HEK293 (cell line): ENCODE results near the gene SULT4A1.
"Not testable (repeated sequence)": the region's sequence is repeated elsewhere in the genome, so short reads cannot be mapped to it uniquely, and the experiment has no call there.

Experiments used
- CTCF ChIA-PET: fragments of 350-600 bp; formaldehyde crosslinking; extraction: SDS; loops from one replicate; lab custom pipeline; 2021; ENCODE audit warnings: antibody characterized with exemption; lab: Yijun Ruan, JAX
- POLR2A ChIA-PET: fragments of 300-600 bp; formaldehyde crosslinking; extraction: SDS; loops from one replicate; lab custom pipeline; 2020; ENCODE audit warnings: antibody characterized with exemption, inconsistent platforms; lab: Yijun Ruan, JAX
- H3K27ac ChIP-seq: fragments of 200-500 bp; sonication (Bioruptor generic); 2 replicates; pipeline ENCODE4 v1.5.1; 2014; ENCODE audit warnings: low read depth, low read length, control low read depth, inconsistent platforms; ENCODE audit errors: extremely low read depth
- H3K36me3 ChIP-seq, 2 experiments: fragments of 200-500 bp in 1 of 2; sonication (Bioruptor generic) in 1 of 2; 1 replicate in 1 of 2; 2 replicates in 1 of 2; pipeline ENCODE4 v1.5.1; 2014 to 2017; ENCODE audit warnings: inconsistent platforms in 2 of 2, low read length in 2 of 2; ENCODE audit not compliant: control insufficient read depth in 2 of 2, insufficient read depth in 1 of 2
- H3K4me1 ChIP-seq: fragments of 200-500 bp; sonication (Bioruptor generic); 2 replicates; pipeline ENCODE4 v1.5.1; 2014; ENCODE audit warnings: mild to moderate bottlenecking, low read length, inconsistent platforms; ENCODE audit not compliant: control insufficient read depth, insufficient read depth
- H3K4me3 ChIP-seq: 2 replicates; pipeline ENCODE4 v1.5.1; 2011; ENCODE audit warnings: low read depth, mild to moderate bottlenecking, control low read depth, low read length, moderate library complexity
- H3K9me3 ChIP-seq: fragments of 200-500 bp; sonication (Bioruptor generic); 2 replicates; pipeline ENCODE4 v1.5.1; 2014; ENCODE audit warnings: low read depth, low read length, inconsistent platforms; ENCODE audit not compliant: control insufficient read depth, insufficient read depth
- HOXC10 ChIP-seq: sonication (generic); formaldehyde crosslinking; IDR thresholded peaks from 2 replicates; pipeline ENCODE4 v1.8.1; 2023; ENCODE audit warnings: mild to moderate bottlenecking, missing genetic modification reagents
- INSM2 ChIP-seq: fragments of 450-650 bp; formaldehyde crosslinking; IDR thresholded peaks from 2 replicates; pipeline ENCODE4 v1.5.1; 2016; ENCODE audit warnings: missing biosample characterization, missing genetic modification characterization
- KLF16 ChIP-seq: fragments of 450-650 bp; formaldehyde crosslinking; IDR thresholded peaks from 2 replicates; pipeline ENCODE4 v1.5.1; 2017; ENCODE audit warnings: missing biosample characterization, missing genetic modification characterization
- PRDM1 ChIP-seq: fragments of 450-650 bp; formaldehyde crosslinking; IDR thresholded peaks from 2 replicates; pipeline ENCODE4; 2016; ENCODE audit warnings: missing biosample characterization, missing genetic modification characterization
- PRDM2 ChIP-seq: fragments of 450-650 bp; formaldehyde crosslinking; IDR thresholded peaks from 2 replicates; pipeline ENCODE4 v1.5.1; 2016; ENCODE audit warnings: missing biosample characterization, missing genetic modification characterization, borderline replicate concordance
- REST ChIP-seq: fragments of 450-650 bp; formaldehyde crosslinking; IDR thresholded peaks from 2 replicates; pipeline ENCODE4 v1.5.1; 2016; ENCODE audit warnings: missing biosample characterization, missing genetic modification characterization
- SP2 ChIP-seq: fragments of 450-650 bp; formaldehyde crosslinking; IDR thresholded peaks from 2 replicates; pipeline ENCODE4 v1.5.1; 2016; ENCODE audit warnings: missing biosample characterization, missing genetic modification characterization
- TRIM28 ChIP-seq: IDR thresholded peaks from 2 replicates; pipeline ENCODE4 v1.6.1; 2011; ENCODE audit warnings: low read length, control low read depth, borderline replicate concordance
- ZIC2 ChIP-seq: fragments of 450-650 bp; formaldehyde crosslinking; IDR thresholded peaks from 2 replicates; pipeline ENCODE4 v1.5.1; 2016; ENCODE audit warnings: missing biosample characterization, missing genetic modification characterization
- ZNF211 ChIP-seq: fragments of 450-650 bp; formaldehyde crosslinking; IDR thresholded peaks from 2 replicates; pipeline ENCODE4 v1.5.1; 2016; ENCODE audit warnings: low read depth, missing biosample characterization, missing genetic modification characterization
- ZNF366 ChIP-seq: fragments of 450-650 bp; formaldehyde crosslinking; conservative IDR thresholded peaks from 2 replicates; pipeline ENCODE4 v1.5.1; 2016; ENCODE audit warnings: missing biosample characterization, missing genetic modification characterization
- ZNF404 ChIP-seq: fragments of 450-650 bp; formaldehyde crosslinking; IDR thresholded peaks from 2 replicates; pipeline ENCODE4 v1.5.1; 2017; ENCODE audit warnings: missing biosample characterization, missing genetic modification characterization
- ZNF530 ChIP-seq: fragments of 450-650 bp; formaldehyde crosslinking; IDR thresholded peaks from 2 replicates; pipeline ENCODE4 v1.5.1; 2016; ENCODE audit warnings: low read depth, missing biosample characterization, missing genetic modification characterization
- ZNF610 ChIP-seq: fragments of 450-650 bp; formaldehyde crosslinking; IDR thresholded peaks from 2 replicates; pipeline ENCODE4 v1.5.1; 2016; ENCODE audit warnings: missing biosample characterization, missing genetic modification characterization, borderline replicate concordance
- ZNF692 ChIP-seq: fragments of 450-650 bp; formaldehyde crosslinking; IDR thresholded peaks from 2 replicates; pipeline ENCODE4 v1.5.1; 2016; ENCODE audit warnings: missing biosample characterization, missing genetic modification characterization

The SULT4A1 gene

GRCh38 chr22:43909708-43910107, 47.4 kb upstream of the SULT4A1 start (continued):
- TF ChIP-seq PRDM2 (tag by site-specific recombination): no peak
- TF ChIP-seq INSM2: no peak
- TF ChIP-seq PRDM1: peak; percentile 47; the same call in 1 of the 2 replicates
- no peak for TF ChIP-seq KLF16 (tag by site-specific recombination)
- no peak for TF ChIP-seq ZNF404 (tag by site-specific recombination)
- TF ChIP-seq SP2: no peak
- TF ChIP-seq ZNF692 (tag by site-specific recombination): no peak
- TF ChIP-seq HOXC10 (CRISPR knock-in tag): no peak
- no peak for TF ChIP-seq ZNF211 (tag by site-specific recombination)
- TF ChIP-seq ZNF366 (tag by site-specific recombination): peak; percentile 96

- Histone ChIP-seq H3K27ac (no peak overlapping the region), H3K4me1 (no peaks in the 10 kb centered on the region), H3K9me3 (no peaks in the 10 kb centered on the region), H3K4me3 (no peak overlapping the region), H3K36me3 (no peaks in the 10 kb centered on the region)
- TF ChIP-seq TRIM28 (no peak), ZNF610 (tag by site-specific recombination) (no peak), REST (peak; percentile 81), ZIC2 (tag by site-specific recombination) (no peak), ZNF530 (tag by site-specific recombination) (no peak)
- POLR2A ChIA-PET: no interaction called here
- CTCF ChIA-PET: interaction anchor here (0.7 to 1.5 kb wide), 7 partner anchors 10 to 41 kb away, joined by 3 to 8 read pairs (median 4); no protein-coding TSS in a partner anchor
These were observed 43.4 kb upstream of the SULT4A1 start for GRCh38 chr22:43905681-43906080.

- CTCF ChIA-PET: interaction anchor here (0.8 to 8.6 kb wide), 3 partner anchors 10 to 42 kb away, joined by 3 to 87 read pairs (median 7); no protein-coding TSS in a partner anchor
- not testable (repeated sequence) for H3K4me1 ChIP-seq
These were observed 42.1 kb upstream of the SULT4A1 start for GRCh38 chr22:43904412-43904811.

More at GRCh38 chr22:43904412-43904811, 42.1 kb upstream of the SULT4A1 start:
- H3K9me3 ChIP-seq, H3K27ac ChIP-seq, H3K36me3 ChIP-seq, H3K4me3 ChIP-seq, POLR2A ChIA-PET: not testable (repeated sequence)
